Mesodermal cell (in vitro differentiated cells): Measurements from ENCODE around the gene ATP7B.
"Not testable (repeated sequence)": the region's sequence is repeated elsewhere in the genome, so short reads cannot be mapped to it uniquely, and the experiment has no call there.

Experiments
- H3K27ac ChIP-seq: 2 replicates; pipeline ENCODE4 v1.7.0; 2013; ENCODE audit warnings: mild to moderate bottlenecking, low read depth, low read length, moderate library complexity; ENCODE audit not compliant: severe bottlenecking
- H3K36me3 ChIP-seq: 2 replicates; pipeline ENCODE4 v1.7.1; 2013; ENCODE audit warnings: mild to moderate bottlenecking, low read length, moderate library complexity; ENCODE audit not compliant: control insufficient read depth, insufficient read depth
- H3K4me1 ChIP-seq: one replicate; pipeline ENCODE4 v1.7.1; 2013; ENCODE audit warnings: mild to moderate bottlenecking, low read length; ENCODE audit not compliant: insufficient read depth, control insufficient read depth, poor library complexity, severe bottlenecking
- H3K4me3 ChIP-seq: 2 replicates; pipeline ENCODE4 v1.7.0; 2013; ENCODE audit warnings: low read length, control low read depth, mild to moderate bottlenecking; ENCODE audit not compliant: insufficient read depth, poor library complexity, severe bottlenecking; ENCODE audit errors: extremely low read depth
- H3K9me3 ChIP-seq: 2 replicates; pipeline ENCODE4 v1.7.1; 2013; ENCODE audit warnings: mild to moderate bottlenecking, low read length, moderate library complexity; ENCODE audit not compliant: control insufficient read depth
- WGBS, 2 experiments: methylation state at CpG; one replicate each; pipeline ENCODE4 v1.1.5; 2013; ENCODE audit warnings: missing lambda C conversion rate in 2 of 2; ENCODE audit not compliant: insufficient coverage in 2 of 2; 5-methylcytosine and 5-hydroxymethylcytosine counted together

ATP7B gene

GRCh38 chr13:51997186-51997585 is 14.1 kb downstream of the ATP7B start:
- Histone ChIP-seq H3K4me3 (no peak overlapping the region), H3K36me3 (no peaks in the 10 kb centered on the region), H3K9me3 (no peaks in the 10 kb centered on the region), H3K27ac (no peak overlapping the region), H3K4me1 (peaks cover 15% of the 10 kb centered on the region)
- WGBS, 2 experiments, result 100% methylated on average over 1 of the region's 2 CpGs; no CpG with 5 or more reads in 1 of the 2 experiments

GRCh38 chr13:51996641-51997040 is 14.6 kb downstream of the ATP7B start:
- H3K4me1 ChIP-seq, result peaks cover 15% of the 10 kb centered on the region
- 84 to 95% methylated on average over 3 to 4 of the region's 4 CpGs for WGBS, 2 experiments
- no peaks in the 10 kb centered on the region for H3K36me3 ChIP-seq
- H3K4me3 ChIP-seq, result no peak overlapping the region
- H3K9me3 ChIP-seq, result no peaks in the 10 kb centered on the region
- no peak overlapping the region for H3K27ac ChIP-seq

DNA sequence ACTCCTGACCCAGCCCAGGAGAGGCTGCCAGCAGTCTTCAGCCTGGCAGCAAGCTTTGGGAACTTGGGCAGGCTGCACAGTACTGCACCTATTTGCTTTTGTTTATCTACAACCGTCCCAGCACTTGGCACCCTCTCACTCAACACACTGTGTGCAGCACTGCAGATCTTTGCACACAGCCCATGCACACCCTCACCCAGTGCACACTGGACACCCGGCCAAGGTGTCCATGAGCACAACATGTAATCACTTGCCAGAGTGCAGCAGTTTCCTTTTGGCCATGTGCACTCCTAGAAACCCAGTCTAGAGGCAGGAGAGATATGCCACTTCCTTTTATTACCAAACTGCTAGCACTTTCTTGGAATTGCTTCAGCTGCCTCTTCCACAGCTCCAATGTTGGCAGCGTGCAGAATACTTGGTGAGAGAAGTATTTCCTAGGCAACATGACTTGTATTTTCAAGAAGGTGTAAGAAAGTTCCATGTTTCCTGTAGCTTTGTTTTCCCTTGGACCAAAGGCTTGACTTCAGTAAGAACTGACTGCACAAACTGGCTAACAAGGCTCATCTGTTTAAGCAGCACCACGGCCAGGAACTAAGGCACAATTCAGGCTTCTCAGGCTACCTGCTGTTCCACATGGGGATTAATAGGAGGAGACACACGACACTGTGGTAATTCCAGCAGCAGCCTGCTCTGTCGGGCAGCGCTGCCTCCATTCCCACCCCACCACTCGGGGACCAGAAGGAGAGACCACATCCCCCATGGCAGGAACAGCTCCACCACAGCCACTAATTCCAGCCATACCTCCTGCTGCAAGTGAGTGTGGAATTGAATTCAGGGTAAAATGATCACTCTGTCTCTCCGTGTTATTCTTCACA is 15.3 kb downstream of the ATP7B start:
- 77 to 78% methylated on average over 5 to 8 of the region's 9 CpGs for WGBS, 2 experiments
- peaks cover 15% of the 10 kb centered on the region for H3K4me1 ChIP-seq
- H3K9me3 ChIP-seq, result no peaks in the 10 kb centered on the region
- H3K27ac ChIP-seq, result no peak overlapping the region
- no peak overlapping the region for H3K4me3 ChIP-seq
- H3K36me3 ChIP-seq, result no peaks in the 10 kb centered on the region

- Histone ChIP-seq H3K36me3 (no peaks in the 10 kb centered on the region), H3K27ac (no peak overlapping the region), H3K4me3 (no peak overlapping the region), H3K9me3 (no peaks in the 10 kb centered on the region), H3K4me1 (peaks cover 7% of the 10 kb centered on the region)
- WGBS, 2 experiments, result no CpG with 5 or more reads among the region's 2 CpGs
Observed at GRCh38 chr13:51993713-51994112, 17.5 kb downstream of the ATP7B start.

GRCh38 chr13:51988988-51989618 is 22.1 kb downstream of the ATP7B start:
- Histone ChIP-seq H3K9me3 (no peaks in the 10 kb centered on the region), H3K27ac (no peak overlapping the region), H3K4me3 (no peak overlapping the region), H3K4me1 (no peaks in the 10 kb centered on the region), H3K36me3 (no peaks in the 10 kb centered on the region)
- WGBS, 2 experiments, result no CpG with 5 or more reads among the region's 3 CpGs

DNA sequence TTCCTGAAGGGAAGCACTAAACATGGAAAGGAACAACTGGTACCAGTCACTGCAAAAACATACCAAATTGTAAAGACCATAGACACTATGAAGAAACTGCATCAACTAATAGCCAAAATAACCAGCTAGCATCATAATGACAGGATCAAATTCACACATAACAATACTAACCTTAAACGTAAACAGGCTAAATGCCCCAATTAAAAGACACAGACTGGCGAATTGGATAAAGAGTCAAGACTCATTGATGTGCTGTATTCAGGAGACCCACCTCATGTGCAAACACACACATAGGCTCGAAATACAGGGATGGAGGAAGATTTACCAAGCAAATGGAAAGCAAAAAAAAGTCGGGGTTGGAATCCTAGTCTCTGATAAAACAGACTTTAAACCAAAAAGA is 26.3 kb downstream of the ATP7B start:
- H3K9me3 ChIP-seq, H3K4me1 ChIP-seq, H3K36me3 ChIP-seq, H3K4me3 ChIP-seq, H3K27ac ChIP-seq: not testable (repeated sequence)
- 93 to 100% methylated on average over 2 of the region's 4 CpGs for WGBS, 2 experiments

- 87 to 100% methylated on average over 2 to 3 of the region's 3 CpGs for WGBS, 2 experiments
- not testable (repeated sequence) for H3K4me3 ChIP-seq, H3K9me3 ChIP-seq, H3K27ac ChIP-seq, H3K4me1 ChIP-seq, H3K36me3 ChIP-seq
Observed at GRCh38 chr13:51983292-51983691, 28.0 kb downstream of the ATP7B start.

- 46 to 55% methylated on average over 3 of the region's 4 CpGs for WGBS, 2 experiments
Observed at GRCh38 chr13:51981355-51981754, 29.9 kb downstream of the ATP7B start.

DNA sequence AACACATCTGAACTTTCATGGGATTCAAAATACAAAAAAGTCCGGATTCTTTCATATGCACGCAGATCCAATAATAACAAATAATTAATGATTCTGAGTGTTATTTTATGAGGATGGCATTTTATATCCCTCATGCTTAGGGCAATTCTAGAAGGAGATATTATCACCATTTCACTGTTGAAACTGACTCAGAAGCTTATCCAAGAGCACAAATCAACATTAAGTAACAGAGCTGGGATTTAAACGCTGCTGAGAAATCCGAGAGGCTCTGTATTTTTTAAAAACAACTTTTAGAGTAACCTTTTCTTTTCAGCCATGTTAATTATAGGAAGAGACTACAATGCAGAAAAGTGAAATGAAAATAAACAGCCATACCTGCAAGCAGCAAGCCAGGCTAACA is 30.3 kb downstream of the ATP7B start:
- H3K4me1 ChIP-seq, result peaks cover 7% of the 10 kb centered on the region
- peaks cover 8% of the 10 kb centered on the region for H3K9me3 ChIP-seq
- no peaks in the 10 kb centered on the region for H3K36me3 ChIP-seq
- peak overlapping the region; percentile 65 for H3K27ac ChIP-seq
- no CpG with 5 or more reads among the region's 4 CpGs for WGBS, 2 experiments
- H3K4me3 ChIP-seq, result no peak overlapping the region

More at GRCh38 chr13:51981355-51981754, 29.9 kb downstream of the ATP7B start:
- H3K27ac ChIP-seq, result peak overlapping the region; percentile 65
- peaks cover 8% of the 10 kb centered on the region for H3K9me3 ChIP-seq
- no peak overlapping the region for H3K4me3 ChIP-seq
- peaks cover 7% of the 10 kb centered on the region for H3K4me1 ChIP-seq
- no peaks in the 10 kb centered on the region for H3K36me3 ChIP-seq

DNA sequence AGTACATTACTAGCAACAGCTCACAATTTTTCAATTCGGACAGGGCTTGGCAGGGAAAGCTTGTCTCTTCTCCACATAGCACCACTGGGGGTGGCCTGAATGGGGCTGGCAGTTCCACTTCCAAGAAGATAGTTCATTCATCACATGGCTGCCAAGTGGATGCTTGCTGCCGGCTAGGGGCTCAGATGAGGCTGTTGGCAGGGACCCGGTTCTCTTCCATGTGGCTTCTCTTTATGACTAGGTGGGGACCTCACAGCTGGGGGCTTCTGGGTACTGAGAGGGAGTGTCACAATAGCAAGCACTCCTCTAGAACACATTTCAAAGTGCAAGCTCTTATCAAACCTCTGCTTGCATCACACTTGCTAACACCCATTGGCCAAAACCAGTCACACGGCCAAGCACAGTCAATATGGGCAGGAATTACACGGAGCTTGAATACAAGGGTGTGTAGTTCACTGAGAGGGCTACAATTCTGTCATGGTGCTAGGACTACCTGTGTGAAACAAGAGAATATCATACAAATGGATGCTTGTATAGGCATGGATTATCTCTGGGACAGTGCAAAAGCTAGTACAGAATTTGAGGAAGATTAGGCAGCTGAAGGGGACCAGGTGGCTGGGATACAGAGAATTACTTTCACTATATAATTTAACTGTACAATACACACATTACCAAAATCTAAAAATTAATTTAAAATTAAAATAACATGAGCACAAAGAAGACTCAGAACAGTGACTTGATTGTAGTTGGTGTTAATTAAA is 32.3 kb downstream of the ATP7B start:
- 79 to 85% methylated on average over 3 to 5 of the region's 5 CpGs for WGBS, 2 experiments
- Histone ChIP-seq H3K36me3 (peaks cover 4% of the 10 kb centered on the region), H3K4me3 (no peak overlapping the region), H3K9me3 (peaks cover 8% of the 10 kb centered on the region), H3K27ac (no peak overlapping the region), H3K4me1 (peaks cover 7% of the 10 kb centered on the region)
